HG02885 (cell line): ENCODE data around the gene FCAMR.

Experiments
- ATAC-seq: cut with Tn5 transposase; IDR thresholded peaks from one replicate; pipeline ENCODE4 v1.9.1; 2021; ENCODE audit warnings: mild to moderate bottlenecking; ENCODE audit not compliant: unreplicated experiment, poor library complexity

FCAMR gene

DNA sequence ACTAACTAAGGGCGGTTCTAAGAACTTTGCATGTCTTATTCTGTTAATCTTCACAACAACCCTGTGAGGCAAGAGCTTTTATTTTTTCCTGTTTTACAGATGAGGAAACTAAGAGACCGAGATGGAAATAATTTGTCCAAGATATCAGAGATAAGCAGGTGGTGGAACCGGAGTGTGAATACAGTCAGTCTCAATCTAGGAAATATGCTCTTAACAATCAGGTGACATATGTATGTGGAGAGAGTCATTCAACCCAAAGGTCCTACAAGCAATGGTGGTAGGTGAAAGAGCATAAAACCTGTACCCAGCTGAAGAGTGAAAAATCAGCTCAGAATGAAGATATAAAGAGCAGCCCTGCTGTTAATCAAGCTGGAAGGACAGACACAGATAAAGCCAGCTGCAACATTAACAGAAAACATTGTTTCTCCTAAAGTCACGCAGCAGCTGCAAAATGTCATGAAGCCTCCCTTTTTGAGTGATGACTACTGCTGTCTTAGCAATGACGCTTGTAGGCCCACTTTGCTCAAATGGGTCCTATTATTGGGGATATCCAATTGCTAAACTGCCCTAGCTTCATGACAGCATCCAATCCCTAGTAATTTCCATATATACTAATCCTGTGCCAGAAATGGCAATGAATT, 30.5 kb upstream of the FCAMR start:
- ATAC-seq = no peak

DNA sequence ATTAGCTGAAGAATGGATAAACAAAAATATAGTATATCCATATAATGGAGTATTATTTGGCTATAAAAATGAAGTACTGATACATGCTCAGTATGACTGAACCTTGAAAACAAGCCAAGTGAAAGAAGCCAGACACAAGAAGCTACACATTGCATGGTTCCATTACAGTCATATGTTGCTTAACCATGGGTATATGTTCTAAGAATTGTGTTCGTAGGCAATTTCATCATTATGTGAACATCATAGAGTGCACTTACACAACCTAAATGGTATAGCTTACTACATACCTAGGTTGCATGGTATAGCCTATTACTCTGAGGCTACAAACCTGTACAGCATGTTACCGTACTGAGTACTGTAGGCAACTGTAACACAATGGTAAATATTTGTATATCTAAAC, 28.6 kb upstream of the FCAMR start:
- no peak for ATAC-seq

DNA sequence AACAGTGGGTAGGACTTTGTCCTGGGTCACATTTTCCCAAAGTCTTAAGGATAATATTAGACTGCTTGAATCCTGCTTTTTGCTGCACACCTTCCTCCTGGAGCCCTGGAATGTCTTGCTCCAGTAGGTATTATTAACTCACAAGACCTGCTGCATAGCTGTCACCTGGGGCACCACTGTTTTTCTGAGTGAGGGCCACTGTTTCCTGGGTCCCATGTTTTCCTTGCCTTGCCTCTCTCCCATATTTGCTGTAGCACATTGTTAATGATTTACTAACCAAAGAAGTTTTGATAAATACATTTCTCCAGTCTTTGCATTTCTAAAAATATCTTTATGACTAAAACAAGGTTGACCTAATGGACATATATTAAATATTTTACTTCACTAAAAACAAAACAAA, 22.5 kb upstream of the FCAMR start:
- no peak for ATAC-seq

DNA sequence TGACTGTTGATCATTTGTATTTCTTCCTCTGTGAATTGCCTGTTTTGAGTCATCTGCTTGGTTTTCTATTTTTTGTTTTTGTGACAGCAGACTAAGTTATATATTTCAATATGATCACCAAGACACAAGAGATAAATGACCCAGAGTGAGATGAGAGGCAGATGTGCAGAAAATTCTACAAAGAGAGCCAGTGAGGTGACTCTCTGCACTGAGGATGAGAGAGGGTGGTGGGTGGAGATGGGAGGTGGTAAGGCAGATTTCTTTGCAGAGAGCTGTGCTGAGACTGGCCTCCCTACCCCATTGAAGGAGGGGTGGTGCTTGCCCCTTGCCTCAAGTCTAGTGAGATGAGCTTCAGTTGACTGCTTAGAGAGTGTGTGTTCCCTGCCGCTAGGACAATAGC, 17.6 kb upstream of the FCAMR start:
- ATAC-seq = no peak

DNA sequence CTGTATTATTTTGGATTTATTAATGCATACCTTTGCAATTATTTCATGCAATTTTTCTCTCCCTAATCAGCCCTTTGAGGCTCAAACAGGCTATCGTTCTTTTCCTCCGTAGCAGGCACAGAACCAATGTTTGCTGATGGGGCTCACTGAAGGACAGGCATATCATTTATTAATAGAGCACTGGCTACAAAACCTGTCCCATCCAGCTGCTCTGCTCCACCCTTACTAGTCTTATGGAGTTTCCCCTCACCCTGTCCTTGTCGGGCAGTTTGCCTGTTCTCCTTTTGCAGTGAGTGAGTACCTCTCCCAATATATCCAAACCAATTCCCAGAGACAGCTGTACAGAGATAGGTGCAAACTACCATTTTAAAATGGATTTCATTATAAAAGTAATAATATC, 16.6 kb upstream of the FCAMR start:
- no peak for ATAC-seq

DNA sequence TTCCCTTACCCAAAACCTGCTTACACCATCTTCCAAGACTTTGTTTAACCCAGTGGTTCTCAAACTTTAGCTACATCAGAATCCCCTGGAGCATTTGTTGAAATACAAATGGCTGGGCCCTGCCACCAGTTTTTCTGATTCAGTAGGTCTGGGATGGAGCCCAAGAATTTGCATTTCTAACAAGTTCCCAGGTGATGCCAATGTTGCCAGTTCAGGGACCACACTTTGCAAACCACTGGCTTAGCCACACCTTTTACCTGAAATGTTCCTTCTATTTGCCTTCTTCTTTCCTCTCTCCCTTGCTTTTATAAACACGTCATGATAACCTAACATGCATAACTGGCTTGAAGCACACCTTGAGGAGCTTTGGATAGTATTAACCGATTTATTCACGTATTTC, 16.1 kb upstream of the FCAMR start:
- ATAC-seq = no peak

DNA sequence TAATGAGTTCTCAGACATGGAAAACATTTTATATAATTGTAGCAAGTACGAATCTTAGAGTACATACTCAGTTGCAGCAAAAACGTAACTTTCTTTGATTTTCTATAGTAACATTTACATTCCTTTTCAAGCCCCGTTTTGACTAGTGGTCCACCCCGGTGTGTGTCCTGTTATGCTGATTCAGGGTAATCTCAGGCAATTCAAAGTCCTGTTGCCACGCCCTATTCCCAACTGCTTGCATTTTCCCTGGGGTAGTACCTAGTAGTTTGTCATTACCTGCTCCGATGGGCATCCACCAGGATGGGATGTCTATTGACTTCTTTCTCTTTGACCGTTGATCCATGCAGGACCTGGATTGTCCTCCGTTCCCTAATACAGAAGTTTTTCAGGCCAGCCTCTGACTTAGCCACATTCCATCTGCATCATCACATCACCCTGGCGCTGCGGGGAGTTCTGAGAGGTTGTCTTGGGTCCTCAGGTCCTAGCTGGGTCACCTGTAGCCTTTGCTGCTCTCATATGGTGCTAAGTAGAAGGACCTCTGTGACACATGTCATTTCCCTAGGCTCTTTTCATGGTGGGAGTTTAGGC, 15.0 kb upstream of the FCAMR start:
- no peak for ATAC-seq

DNA sequence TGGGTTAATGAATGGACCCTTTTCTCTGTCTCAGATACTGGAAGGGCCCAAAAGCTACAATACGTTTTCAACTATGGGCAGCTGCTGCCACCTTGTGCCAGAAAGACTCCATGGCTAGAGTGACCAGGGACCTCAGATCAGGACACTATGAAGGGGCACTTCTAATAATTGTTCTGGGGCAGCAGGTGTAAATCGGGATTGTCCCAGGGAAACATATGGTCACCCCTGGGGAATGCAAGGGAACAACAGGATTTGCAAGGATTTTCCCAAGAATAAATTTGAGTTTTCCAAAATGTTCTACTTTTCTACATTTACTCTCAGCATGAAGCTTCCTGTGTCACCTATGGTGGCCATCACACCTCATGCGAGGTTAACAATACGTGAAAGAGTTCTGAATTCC, 12.0 kb upstream of the FCAMR start:
- ATAC-seq = peak; percentile 50

DNA sequence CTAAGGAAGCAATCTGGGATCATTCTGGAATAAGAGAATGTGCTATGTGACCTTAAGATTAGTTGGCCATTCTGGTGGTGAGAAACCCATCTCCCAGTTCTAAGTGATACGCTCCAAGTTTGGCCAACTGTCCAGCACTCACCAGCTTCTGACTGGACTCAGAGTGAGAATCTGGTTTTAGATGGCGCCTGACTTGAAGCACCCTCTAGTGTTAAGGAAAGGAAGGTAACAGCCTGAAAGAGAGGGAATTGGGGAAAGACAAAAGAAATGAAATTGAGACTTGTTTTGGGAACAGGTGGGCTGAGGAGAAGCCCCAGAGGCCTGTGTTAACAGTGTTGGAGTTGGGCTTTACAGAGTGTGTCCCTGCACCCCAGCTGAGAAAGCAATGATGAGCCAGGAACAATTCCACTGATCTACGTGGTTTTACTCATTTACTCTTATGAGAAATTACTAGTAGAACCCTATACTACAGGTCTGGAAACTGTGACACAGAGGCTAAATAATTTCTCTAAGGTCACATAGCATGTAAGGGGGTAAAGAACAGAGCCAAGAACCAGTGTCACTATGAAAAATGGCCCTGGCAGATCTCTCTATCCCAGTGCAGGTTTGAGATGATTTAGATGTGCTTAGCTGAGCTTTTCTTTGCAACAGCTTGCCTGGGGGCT, 9.3 kb upstream of the FCAMR start:
- no peak for ATAC-seq

DNA sequence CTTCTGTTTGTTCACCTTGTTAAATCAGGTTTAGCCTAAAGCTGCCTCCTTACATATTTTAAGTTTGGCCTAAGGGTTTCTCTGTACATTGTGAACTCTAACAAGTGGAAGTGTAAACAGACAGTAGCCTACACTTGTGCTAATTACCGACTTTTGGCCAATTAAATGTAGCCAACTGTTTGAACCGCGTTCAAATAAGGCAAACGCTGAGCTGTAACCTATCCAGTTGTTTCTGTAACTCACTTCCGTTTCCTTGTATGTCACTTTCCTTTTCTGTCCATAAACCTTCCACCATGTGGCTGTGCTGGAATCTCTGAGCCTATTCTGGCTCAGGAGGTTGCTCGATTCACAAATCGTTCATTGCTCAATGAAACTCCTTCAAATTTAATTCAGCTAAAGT, 8.0 kb upstream of the FCAMR start:
- ATAC-seq = no peak

DNA sequence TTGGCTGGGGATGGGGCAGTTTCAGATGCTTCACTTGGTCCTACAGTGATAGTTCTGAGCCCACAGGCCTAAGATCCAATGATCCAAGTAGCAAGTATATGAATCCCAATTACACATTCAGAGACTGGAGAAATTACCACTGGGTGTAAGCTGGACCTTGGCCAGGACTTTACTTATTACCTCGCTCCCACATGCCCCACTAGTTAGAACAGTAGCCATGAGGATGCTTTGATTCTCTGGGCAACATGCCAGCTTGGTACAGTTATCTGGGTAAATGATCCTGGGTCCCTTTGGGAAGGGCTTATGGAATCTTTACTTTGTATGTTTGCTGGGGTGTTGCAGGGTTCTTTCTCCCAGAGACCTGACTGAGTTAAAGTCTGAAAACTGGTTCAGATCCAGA, 5.0 kb upstream of the FCAMR start:
- ATAC-seq = no peak

DNA sequence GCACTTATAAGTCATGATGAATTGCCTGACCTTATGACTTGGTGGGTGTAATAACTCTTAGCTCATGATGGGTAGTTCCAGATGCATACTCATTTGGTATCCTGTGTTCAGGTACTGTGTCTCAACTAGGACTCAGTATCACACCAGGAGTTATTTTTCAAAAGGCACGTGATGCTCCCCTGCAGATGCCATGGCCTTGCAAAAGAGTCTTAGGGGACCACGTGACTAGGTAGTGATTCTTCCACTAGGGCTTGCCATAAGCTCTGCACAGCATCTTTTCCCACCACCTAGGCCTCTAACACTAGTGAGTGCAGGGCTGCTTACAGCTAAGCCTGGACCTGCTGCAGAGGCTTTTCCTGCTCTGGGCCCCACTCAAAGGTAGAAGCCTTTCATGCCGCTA, 3.9 kb upstream of the FCAMR start:
- no peak for ATAC-seq

DNA sequence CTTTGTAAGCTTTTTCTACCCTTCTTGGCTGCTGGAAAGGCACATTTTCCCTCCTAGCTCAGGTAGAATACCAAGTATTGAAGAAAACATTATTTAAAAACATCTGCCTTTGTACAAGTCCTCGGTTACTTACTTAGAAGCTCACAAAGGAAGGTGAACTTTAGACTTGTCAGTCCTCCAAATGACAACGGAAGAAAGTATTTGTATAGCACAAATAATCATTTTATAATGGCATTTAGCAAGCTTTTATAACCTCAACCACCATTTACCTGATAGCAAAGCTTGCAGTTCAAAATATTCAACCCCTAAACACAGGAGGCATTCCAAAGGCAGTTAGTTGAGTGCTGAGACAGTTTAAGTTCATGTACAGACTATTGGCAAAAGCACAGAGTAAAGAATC, 2.5 kb upstream of the FCAMR start:
- no peak for ATAC-seq

DNA sequence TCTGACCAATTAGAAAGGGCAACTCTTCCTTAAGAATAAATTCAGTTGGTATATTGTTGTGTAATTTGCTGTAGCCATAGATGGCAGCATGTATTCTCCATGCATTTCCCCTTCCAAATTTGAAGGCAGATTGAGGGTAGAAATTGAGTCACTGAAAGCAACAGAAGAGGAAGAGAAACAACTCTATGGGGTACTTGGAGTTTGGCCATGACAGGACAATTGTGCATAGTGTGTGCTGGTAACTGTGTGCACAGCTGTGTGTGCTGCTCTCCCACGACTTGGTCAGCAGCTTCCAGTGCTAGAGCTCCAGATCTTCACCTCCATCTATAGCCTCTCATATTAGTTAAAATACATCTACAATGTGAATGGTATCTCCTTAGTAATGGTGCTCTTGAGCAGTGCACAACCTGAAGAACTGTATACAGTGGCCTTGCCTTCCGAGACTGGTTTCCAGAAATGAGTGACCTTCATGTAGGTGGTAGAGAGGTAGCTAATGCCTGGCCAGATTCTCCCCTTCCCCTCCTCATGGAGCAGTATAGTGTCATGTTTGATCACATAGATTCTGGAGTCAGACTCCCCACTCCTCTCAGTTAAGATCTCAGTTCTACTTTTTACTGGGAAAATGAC, 882 bp upstream of the FCAMR start:
- ATAC-seq = peak; percentile 79

DNA sequence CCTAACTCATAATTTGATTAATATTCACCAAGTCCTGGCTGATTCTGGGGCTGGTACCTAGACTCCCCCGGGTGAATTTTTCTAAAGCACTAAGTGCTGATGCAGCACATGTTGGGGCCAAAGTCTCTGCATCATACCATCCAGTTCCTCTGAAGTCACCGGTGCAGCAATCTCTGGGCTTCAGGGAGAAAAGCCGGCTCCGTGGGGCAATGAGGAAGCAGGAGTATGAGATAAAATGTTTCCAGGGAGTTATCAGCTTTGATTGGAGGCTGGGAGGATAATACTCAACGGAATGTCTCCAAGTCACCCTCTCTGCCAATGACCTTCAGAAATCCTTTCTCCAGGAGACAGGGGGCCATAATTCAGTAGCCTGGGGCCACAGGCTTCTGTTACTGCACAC, 1.2 kb downstream of the FCAMR start:
- ATAC-seq = no peak

DNA sequence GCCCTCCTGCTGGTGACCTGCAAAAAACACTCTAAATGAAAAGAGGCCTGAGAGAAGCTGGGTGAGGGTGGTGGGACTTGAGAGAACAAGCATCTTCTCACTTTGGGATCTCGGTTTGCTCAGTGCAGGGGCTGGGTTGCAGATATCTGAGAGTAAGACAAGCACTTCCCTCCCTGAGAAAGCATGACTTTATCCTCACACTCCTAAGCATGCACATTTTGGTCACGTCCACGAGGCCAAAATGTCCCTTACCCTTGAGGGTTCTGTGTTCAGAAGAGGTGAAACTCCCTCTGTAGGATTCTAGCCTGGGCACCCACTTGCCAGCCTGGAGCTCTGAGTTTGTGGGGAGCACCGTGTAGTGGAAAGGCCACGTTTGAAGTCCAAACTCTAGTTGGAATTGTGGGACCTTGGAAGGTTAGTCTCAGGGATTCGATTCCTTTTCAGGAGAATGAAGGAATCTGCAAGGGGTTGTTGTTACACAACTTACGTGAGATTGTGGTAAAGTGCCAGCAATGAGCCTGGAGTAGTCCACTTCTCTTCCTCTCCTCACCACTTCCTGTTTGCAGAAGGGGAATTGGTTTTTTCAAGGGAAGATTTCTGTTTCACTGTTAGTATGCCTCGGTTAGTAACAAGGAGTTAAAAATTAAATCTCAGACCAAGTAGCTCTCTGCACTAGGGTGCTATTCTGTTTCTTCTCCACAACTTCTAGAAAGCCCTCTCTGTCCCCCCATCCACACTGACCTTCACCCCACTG, 3.0 kb downstream of the FCAMR start:
- ATAC-seq = peak; percentile 42

DNA sequence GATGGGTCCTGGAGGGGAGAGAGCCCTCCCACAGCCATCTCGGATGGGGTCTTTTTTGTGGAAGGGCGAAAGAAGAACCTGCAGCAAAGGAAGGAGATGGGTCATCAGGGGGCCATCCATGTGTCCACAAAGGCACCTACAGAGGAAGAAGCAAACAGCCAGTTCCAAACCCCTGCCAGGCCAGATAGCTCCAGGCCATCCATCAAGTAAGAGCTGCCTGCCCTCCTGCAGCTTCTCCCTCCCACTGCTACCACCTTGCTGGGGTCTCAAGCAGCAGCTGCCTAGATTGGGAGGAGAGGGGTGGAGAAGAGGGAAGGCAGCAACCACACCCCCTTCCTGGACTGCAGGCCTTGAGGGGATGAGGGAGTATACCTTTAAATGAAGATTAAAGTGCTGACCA, 4.5 kb downstream of the FCAMR start:
- ATAC-seq = no peak

DNA sequence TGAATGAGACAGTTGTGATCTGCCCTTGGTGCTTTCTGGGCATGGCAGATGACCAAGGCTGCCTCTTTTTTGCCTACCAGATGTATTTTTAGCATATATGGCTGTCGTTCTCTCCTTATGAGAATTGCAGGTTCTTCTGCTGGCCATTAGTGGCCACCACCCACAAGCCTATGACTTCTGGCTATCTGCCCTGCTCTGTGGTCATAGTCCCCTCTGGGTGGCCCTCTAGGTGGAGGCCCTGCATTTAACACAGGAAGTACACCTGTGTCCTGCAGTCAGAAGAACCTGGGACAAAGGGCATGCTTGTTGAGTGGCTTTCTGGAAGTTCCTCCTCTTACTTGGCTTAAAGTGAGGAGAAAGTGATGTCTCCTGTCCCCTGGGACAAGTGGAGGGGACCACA, 6.5 kb downstream of the FCAMR start:
- ATAC-seq = no peak

DNA sequence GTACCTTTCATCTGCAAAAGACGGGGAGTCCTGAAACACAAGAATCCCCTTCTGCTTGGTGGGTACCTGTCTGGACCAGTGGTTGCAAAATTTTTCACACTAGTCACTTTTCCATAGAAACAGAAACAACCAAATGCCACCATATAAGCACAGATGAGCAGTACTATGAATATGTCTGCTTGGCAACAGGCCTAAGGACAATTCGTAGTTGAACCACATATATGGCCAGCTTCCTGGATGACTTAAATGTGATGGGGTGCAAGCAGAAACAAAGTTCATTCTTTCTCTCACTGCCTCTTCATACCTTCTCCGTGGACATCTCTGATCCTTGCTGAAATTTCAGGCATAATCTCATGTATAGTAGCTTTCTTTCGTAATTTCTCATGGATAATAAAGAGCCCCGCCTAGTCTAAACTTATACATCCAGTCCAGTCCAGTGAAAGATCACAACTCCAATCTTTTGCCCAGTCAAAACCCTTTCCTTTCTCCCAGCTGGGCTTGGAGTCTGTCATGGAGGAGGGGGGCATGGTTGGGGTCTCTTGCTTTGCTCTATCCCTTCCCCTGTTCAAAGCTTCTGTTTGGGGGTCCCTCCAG, 7.0 kb downstream of the FCAMR start:
- ATAC-seq = no peak

DNA sequence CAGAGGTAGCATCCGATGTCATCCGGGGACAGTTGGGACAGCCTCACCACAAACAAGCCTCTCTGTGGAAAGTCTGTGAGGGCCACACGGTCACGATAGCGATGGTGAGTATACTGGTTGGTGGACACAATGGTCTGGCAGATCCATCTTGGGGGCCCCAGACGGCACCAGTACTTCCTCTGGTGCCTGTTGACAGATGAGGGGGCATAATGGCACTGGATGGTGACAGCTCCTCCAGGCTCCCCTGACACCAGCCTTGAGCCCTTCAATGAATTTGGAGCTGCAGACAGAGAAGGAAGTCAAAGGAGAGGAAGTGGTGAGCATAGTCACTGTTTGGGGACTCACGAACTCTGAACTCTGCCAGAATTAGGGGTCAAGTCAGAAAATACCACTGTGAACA, 8.0 kb downstream of the FCAMR start:
- ATAC-seq = no peak

DNA sequence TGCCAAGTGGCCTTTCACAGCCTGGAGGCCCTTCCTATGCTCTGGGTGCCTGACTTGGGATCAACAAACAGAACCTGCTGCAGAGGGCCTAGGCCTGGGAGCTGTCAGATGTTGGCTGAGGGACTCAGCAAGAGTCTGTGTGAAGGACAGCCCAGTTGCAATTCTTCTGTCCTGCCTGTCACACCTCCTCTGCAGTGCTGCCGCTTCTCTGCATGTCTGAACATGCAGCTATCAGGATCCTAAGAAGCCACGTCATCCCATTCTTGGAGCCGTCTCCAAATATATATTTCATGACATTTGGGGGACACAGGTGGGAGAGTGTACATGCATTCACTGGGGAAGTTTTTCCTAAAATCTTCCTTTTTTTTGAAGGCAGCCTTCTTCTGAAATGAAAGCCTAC, 8.6 kb downstream of the FCAMR start:
- ATAC-seq = no peak
